SK-N-SH (cell line): ENCODE results near the gene IL22RA1.

Experiments used
- FOXJ3 ChIP-seq: sonication (generic); formaldehyde crosslinking; IDR thresholded peaks from 2 replicates; pipeline ENCODE4 v1.5.1; 2020; ENCODE audit warnings: mild to moderate bottlenecking, missing genetic modification reagents
- IRF3 ChIP-seq: fragments of 150-350 bp; IDR thresholded peaks from 2 replicates; pipeline ENCODE4 v1.6.1; 2016; ENCODE audit warnings: mild to moderate bottlenecking, low read depth, low read length
- JUND ChIP-seq: IDR thresholded peaks from 2 replicates; pipeline ENCODE4 v1.4.0; 2012
- MAX ChIP-seq: IDR thresholded peaks from 2 replicates; pipeline ENCODE4 v1.4.0; 2012; ENCODE audit warnings: low read depth
- MXI1 ChIP-seq: IDR thresholded peaks from 2 replicates; pipeline ENCODE4 v1.6.1; 2012; ENCODE audit warnings: mild to moderate bottlenecking, low read depth, low read length, improper control_type of control experiment
- NFIC ChIP-seq: IDR thresholded peaks from 2 replicates; pipeline ENCODE4 v1.4.0; 2012; ENCODE audit warnings: borderline replicate concordance
- POLR2AphosphoS5 ChIP-seq: IDR thresholded peaks from 2 replicates; pipeline ENCODE4 v1.6.1; 2012; ENCODE audit warnings: low read depth, low read length
- REST ChIP-seq: IDR thresholded peaks from 2 replicates; pipeline ENCODE4 v1.6.1; 2012; ENCODE audit warnings: mild to moderate bottlenecking, low read depth, low read length, moderate library complexity
- RFX5 ChIP-seq: IDR thresholded peaks from 2 replicates; pipeline ENCODE4 v1.6.1; 2012; ENCODE audit warnings: mild to moderate bottlenecking, improper control_type of control experiment, low read length
- SIN3A ChIP-seq: IDR thresholded peaks from 2 replicates; pipeline ENCODE4 v1.6.1; 2012; ENCODE audit warnings: low read depth, mild to moderate bottlenecking, low read length, moderate library complexity, borderline replicate concordance
- TAF1 ChIP-seq: IDR thresholded peaks from 2 replicates; pipeline ENCODE4 v1.6.1; 2012; ENCODE audit warnings: low read depth, mild to moderate bottlenecking, low read length, moderate library complexity, borderline replicate concordance
- TF ChIP-seq, protein P1 (sequence below): fragments of 200-600 bp; sonication (generic); IDR thresholded peaks from 2 replicates; pipeline ENCODE4 v1.6.1; 2017; ENCODE audit warnings: antibody characterized with exemption, mild to moderate bottlenecking, moderate library complexity
- TF ChIP-seq, protein P2 (sequence below): fragments of 150-350 bp; IDR thresholded peaks from 2 replicates; pipeline ENCODE4 v1.6.1; 2017; ENCODE audit warnings: antibody characterized with exemption, low read length, low read depth, borderline replicate concordance

GRCh38 chr1:24075590-24075854 lies 67.4 kb downstream of the IL22RA1 start:
- TF ChIP-seq, protein P1, sequence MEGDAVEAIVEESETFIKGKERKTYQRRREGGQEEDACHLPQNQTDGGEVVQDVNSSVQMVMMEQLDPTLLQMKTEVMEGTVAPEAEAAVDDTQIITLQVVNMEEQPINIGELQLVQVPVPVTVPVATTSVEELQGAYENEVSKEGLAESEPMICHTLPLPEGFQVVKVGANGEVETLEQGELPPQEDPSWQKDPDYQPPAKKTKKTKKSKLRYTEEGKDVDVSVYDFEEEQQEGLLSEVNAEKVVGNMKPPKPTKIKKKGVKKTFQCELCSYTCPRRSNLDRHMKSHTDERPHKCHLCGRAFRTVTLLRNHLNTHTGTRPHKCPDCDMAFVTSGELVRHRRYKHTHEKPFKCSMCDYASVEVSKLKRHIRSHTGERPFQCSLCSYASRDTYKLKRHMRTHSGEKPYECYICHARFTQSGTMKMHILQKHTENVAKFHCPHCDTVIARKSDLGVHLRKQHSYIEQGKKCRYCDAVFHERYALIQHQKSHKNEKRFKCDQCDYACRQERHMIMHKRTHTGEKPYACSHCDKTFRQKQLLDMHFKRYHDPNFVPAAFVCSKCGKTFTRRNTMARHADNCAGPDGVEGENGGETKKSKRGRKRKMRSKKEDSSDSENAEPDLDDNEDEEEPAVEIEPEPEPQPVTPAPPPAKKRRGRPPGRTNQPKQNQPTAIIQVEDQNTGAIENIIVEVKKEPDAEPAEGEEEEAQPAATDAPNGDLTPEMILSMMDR = no peak
- TF ChIP-seq MXI1 (no peak), REST (no peak), POLR2AphosphoS5 (no peak), TAF1 (no peak), JUND (no peak), FOXJ3 (CRISPR knock-in tag) (no peak), IRF3 (no peak), MAX (no peak), SIN3A (no peak), NFIC (no peak), RFX5 (no peak)
- TF ChIP-seq, protein P2, sequence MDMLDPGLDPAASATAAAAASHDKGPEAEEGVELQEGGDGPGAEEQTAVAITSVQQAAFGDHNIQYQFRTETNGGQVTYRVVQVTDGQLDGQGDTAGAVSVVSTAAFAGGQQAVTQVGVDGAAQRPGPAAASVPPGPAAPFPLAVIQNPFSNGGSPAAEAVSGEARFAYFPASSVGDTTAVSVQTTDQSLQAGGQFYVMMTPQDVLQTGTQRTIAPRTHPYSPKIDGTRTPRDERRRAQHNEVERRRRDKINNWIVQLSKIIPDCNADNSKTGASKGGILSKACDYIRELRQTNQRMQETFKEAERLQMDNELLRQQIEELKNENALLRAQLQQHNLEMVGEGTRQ = no peak
